ENCODE data around the gene MCU. TPM values are rescaled to one million over a fixed set of nuclear protein-coding genes. Genes with fewer than 3 reads are reported as not detected.

MCU gene
- total and polyA plus RNA-seq, 10 of the 15 experiments (the other 5 are each of a cell fraction or from before 2014, with no cell fraction given): 5.1 to 49.1 (median 17.9) TPM

GRCh38 chr10:72732521-72732920 is 40.6 kb downstream of the MCU start:
- Histone ChIP-seq H2AFZ (ENCODE audit: control insufficient read depth, low read depth, low read length) (no peak overlapping the region), H3K9ac (ENCODE audit: control insufficient read depth, insufficient read depth, low read length) (no peak overlapping the region), H3K79me2 (ENCODE audit: control insufficient read depth, insufficient read depth, low read length) (no peaks in the 10 kb centered on the region), H3K27me3 (replicated peaks in 1 of 2; ENCODE audit: control insufficient read depth in 2 of 2, insufficient read depth in 2 of 2, low read length in 1 of 2) (no peaks in the 10 kb centered on the region), H3K4me3 (no peak overlapping the region), H3K9me3 (replicated peaks; ENCODE audit: control insufficient read depth, insufficient read depth, low read length) (no peaks in the 10 kb centered on the region), H3K27ac (ENCODE audit: control insufficient read depth, insufficient read depth) (no peak overlapping the region), H3K36me3 (ENCODE audit: control insufficient read depth in 2 of 2, insufficient read depth in 2 of 2, low read length in 1 of 2) (no peaks in the 10 kb centered on the region), H3K4me2 (ENCODE audit: control insufficient read depth, insufficient read depth) (no peak overlapping the region), H3K4me1 (ENCODE audit: control insufficient read depth, insufficient read depth, low read length) (peaks cover 6% of the 10 kb centered on the region; the same call in 1 of the 2 replicates), H4K20me1 (ENCODE audit: control insufficient read depth, insufficient read depth) (no peaks in the 10 kb centered on the region; the same call in 1 of the 2 replicates)
- DNase-seq (ENCODE audit: low read depth, low spot score): no peak
- no peak for ATAC-seq
- ChIA-PET CTCF (interaction anchor here (1.0 to 1.3 kb wide), 3 partner anchors 8 to 85 kb away, joined by 3 read pairs; no protein-coding TSS in a partner anchor), RAD21 (ENCODE audit: unreplicated experiment) (no interaction called here), POLR2A (no interaction called here), SMC1A (ENCODE audit: uncharacterized antibody, unreplicated experiment) (no interaction called here)
- in situ Hi-C loops (cut with MboI) (no loop called here), intact Hi-C loops (cut with micrococcal nuclease; ENCODE audit: unreplicated experiment) (no loop called here)
- no TSS peak for BruUV-seq (replicated peaks)
- WGBS (ENCODE audit: insufficient coverage, insufficient replicate concordance, low lambda C conversion rate, missing lambda C conversion rate): 91% methylated on average over 2 of the region's 2 CpGs
- FAIRE-seq: no peak
- TF ChIP-seq EZH2 (IDR thresholded peaks at IDR 0.05; ENCODE audit: borderline replicate concordance, control insufficient read depth, low read depth, low read length): no peak

GRCh38 chr10:72733989-72734388 is 42.0 kb downstream of the MCU start:
- H4K20me1 ChIP-seq (ENCODE audit: control insufficient read depth, insufficient read depth): no peaks in the 10 kb centered on the region; the same call in 1 of the 2 replicates
- 100% methylated on average over 1 of the region's 1 CpG for WGBS (ENCODE audit: insufficient coverage, insufficient replicate concordance, low lambda C conversion rate, missing lambda C conversion rate)
- H3K9me3 ChIP-seq (replicated peaks; ENCODE audit: control insufficient read depth, insufficient read depth, low read length): no peaks in the 10 kb centered on the region
- TF ChIP-seq MXI1 (IDR thresholded peaks at IDR 0.05; ENCODE audit: low read depth, low read length) (no peak), NR2C1 (IDR thresholded peaks at IDR 0.05) (no peak), STAT1 (conservative IDR thresholded peaks at IDR 0.05) (no peak)
- no TSS peak for BruUV-seq (replicated peaks)
- H3K4me3 ChIP-seq: no peak overlapping the region
- H2AFZ ChIP-seq (ENCODE audit: control insufficient read depth, low read depth, low read length): no peak overlapping the region
- intact Hi-C loops (cut with micrococcal nuclease; ENCODE audit: unreplicated experiment) (no loop called here), in situ Hi-C loops (cut with MboI) (no loop called here)
- ATAC-seq (no peak), DNase-seq (ENCODE audit: low read depth, low spot score) (no peak), FAIRE-seq (no peak)
- no peaks in the 10 kb centered on the region for H3K27me3 ChIP-seq (replicated peaks in 1 of 2; ENCODE audit: control insufficient read depth in 2 of 2, insufficient read depth in 2 of 2, low read length in 1 of 2)
- SMC1A ChIA-PET (ENCODE audit: uncharacterized antibody, unreplicated experiment): no interaction called here
- peaks cover 6% of the 10 kb centered on the region; the same call in 1 of the 2 replicates for H3K4me1 ChIP-seq (ENCODE audit: control insufficient read depth, insufficient read depth, low read length)
- H3K27ac ChIP-seq (ENCODE audit: control insufficient read depth, insufficient read depth): no peak overlapping the region
- H3K36me3 ChIP-seq (ENCODE audit: control insufficient read depth in 2 of 2, insufficient read depth in 2 of 2, low read length in 1 of 2): no peaks in the 10 kb centered on the region
- CTCF ChIA-PET: no interaction called here
- POLR2A ChIA-PET: no interaction called here
- no peak overlapping the region for H3K9ac ChIP-seq (ENCODE audit: control insufficient read depth, insufficient read depth, low read length)
- RAD21 ChIA-PET (ENCODE audit: unreplicated experiment): no interaction called here
- no peak overlapping the region for H3K4me2 ChIP-seq (ENCODE audit: control insufficient read depth, insufficient read depth)
- no peaks in the 10 kb centered on the region for H3K79me2 ChIP-seq (ENCODE audit: control insufficient read depth, insufficient read depth, low read length)

All from GM12878 (cell line).